Neural progenitor cell (in vitro differentiated cells): ENCODE results near the gene TMEM266. TPM values are rescaled to one million over a fixed set of nuclear protein-coding genes. Genes with fewer than 3 reads are reported as not detected.

Experiments used
- DNase-seq: peaks from one replicate; pipeline ENCODE4 v3.0.0-alpha.2; 2016; ENCODE audit warnings: low spot score
- H2AFZ ChIP-seq: fragments of 200-600 bp; sonication (generic); replicated peaks from 2 replicates; pipeline ENCODE4 v1.6.1; 2016; ENCODE audit warnings: antibody characterized with exemption
- H3F3A ChIP-seq: fragments of 200-600 bp; sonication (generic); 2 replicates; pipeline ENCODE4 v1.6.1; 2016; ENCODE audit warnings: antibody characterized with exemption, low read depth
- H3K27ac ChIP-seq: fragments of 200-600 bp; sonication (generic); 2 replicates; pipeline ENCODE4 v1.5.1; 2016; ENCODE audit warnings: mild to moderate bottlenecking
- H3K27me3 ChIP-seq: fragments of 200-600 bp; sonication (generic); 2 replicates; pipeline ENCODE4 v1.6.1; 2016; ENCODE audit warnings: mild to moderate bottlenecking, moderate library complexity
- H3K36me3 ChIP-seq: fragments of 200-600 bp; sonication (generic); 2 replicates; pipeline ENCODE4 v1.5.1; 2016
- H3K4me1 ChIP-seq: fragments of 200-600 bp; sonication (generic); 2 replicates; pipeline ENCODE4 v1.6.1; 2016; ENCODE audit warnings: mixed run types
- H3K4me2 ChIP-seq: fragments of 200-600 bp; sonication (generic); 2 replicates; pipeline ENCODE4 v1.6.1; 2016
- H3K4me3 ChIP-seq: fragments of 200-600 bp; sonication (generic); 2 replicates; pipeline ENCODE4 v1.5.1; 2016
- H3K79me2 ChIP-seq: fragments of 200-600 bp; sonication (generic); 2 replicates; pipeline ENCODE4 v1.6.1; 2016; ENCODE audit warnings: low read depth
- H3K9ac ChIP-seq: fragments of 200-600 bp; sonication (generic); 2 replicates; pipeline ENCODE4 v1.6.1; 2016
- H3K9me3 ChIP-seq: fragments of 200-600 bp; sonication (generic); 2 replicates; pipeline ENCODE4 v1.5.1; 2016; ENCODE audit warnings: low read depth
- H4K20me1 ChIP-seq: fragments of 200-600 bp; sonication (generic); 2 replicates; pipeline ENCODE4 v1.6.1; 2016; ENCODE audit warnings: low read depth
- H3K27ac Mint-ChIP-seq: 3 replicates; pipeline ENCODE4 v1.8.0; 2021; ENCODE audit warnings: mixed read lengths
- H3K27me3 Mint-ChIP-seq: 2 replicates; pipeline ENCODE4 v1.8.0; 2022; ENCODE audit warnings: low read depth, mild to moderate bottlenecking, inconsistent platforms, moderate library complexity, mixed read lengths; ENCODE audit not compliant: insufficient read depth
- H3K36me3 Mint-ChIP-seq: 3 replicates; pipeline ENCODE4 v1.8.0; 2021; ENCODE audit warnings: mixed read lengths
- H3K4me1 Mint-ChIP-seq: 3 replicates; pipeline ENCODE4 v1.8.0; 2021; ENCODE audit warnings: mixed read lengths
- H3K4me3 Mint-ChIP-seq: 3 replicates; pipeline ENCODE4 v1.8.0; 2021; ENCODE audit warnings: mild to moderate bottlenecking, moderate library complexity, mixed read lengths
- H3K9me3 Mint-ChIP-seq: 3 replicates; pipeline ENCODE4 v1.8.0; 2020; ENCODE audit warnings: mixed read lengths
- EZH2 ChIP-seq: fragments of 200-600 bp; sonication (generic); IDR thresholded peaks from 2 replicates; pipeline ENCODE4 v1.6.1; 2017; ENCODE audit warnings: antibody characterized with exemption, mild to moderate bottlenecking, moderate library complexity
- EZH2phosphoT487 ChIP-seq: fragments of 200-600 bp; sonication (generic); IDR thresholded peaks from 2 replicates; pipeline ENCODE4 v1.6.1; 2017; ENCODE audit warnings: antibody characterized with exemption
- total RNA-seq: library from RNA; depleted of rRNA; stranded (reverse); fragments of >200 nt; gene quantifications from 2 replicates; pipeline ENCODE4 v1.2.3, GENCODE V29; 2015; ENCODE audit warnings: low replicate concordance
- TF ChIP-seq, protein P1 (sequence below): fragments of 200-600 bp; sonication (generic); IDR thresholded peaks from 2 replicates; pipeline ENCODE4 v1.5.1; 2017; ENCODE audit warnings: antibody characterized with exemption, mild to moderate bottlenecking

Gene TMEM266
- total RNA-seq, 1 donor from 2014 or later = 0.43 TPM

DNA sequence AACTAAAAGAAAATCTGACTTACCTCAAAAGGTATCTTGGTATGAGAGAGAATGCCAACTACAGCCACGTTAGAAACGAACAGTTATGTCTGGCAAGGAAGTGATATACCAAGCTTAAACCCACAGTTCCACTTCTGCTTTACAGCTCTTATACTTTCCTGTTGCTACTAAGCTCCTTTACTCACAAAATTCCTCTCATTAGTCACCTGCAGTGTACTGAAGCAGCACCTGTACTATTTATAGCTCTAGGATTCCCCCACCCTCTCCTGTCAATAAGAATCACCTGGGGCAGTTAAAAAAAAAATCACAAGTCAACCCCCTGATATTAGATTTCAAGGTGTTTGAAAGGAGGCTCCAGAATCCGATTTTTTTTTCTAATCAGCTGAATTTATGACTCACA lies 2.9 kb upstream of the TMEM266 start:
- Histone ChIP-seq H3K4me2 (no peak overlapping the region), H3K4me3 (no peak overlapping the region), H3K4me1 (peaks cover 9% of the 10 kb centered on the region), H3K36me3 (no peaks in the 10 kb centered on the region), H3K27ac (no peak overlapping the region), H3K27me3 (peaks cover 39% of the 10 kb centered on the region), H2AFZ (peak overlapping the region; percentile 64), H3F3A (peaks cover 21% of the 10 kb centered on the region), H3K9ac (no peak overlapping the region), H3K79me2 (no peaks in the 10 kb centered on the region), H3K9me3 (no peaks in the 10 kb centered on the region), H4K20me1 (no peaks in the 10 kb centered on the region)
- Mint-ChIP-seq H3K27me3 (peaks cover 7% of the 10 kb centered on the region), H3K4me1 (peaks cover 5% of the 10 kb centered on the region), H3K36me3 (no peaks in the 10 kb centered on the region), H3K9me3 (no peaks in the 10 kb centered on the region), H3K27ac (no peak overlapping the region), H3K4me3 (no peak overlapping the region)
- TF ChIP-seq, protein P1, sequence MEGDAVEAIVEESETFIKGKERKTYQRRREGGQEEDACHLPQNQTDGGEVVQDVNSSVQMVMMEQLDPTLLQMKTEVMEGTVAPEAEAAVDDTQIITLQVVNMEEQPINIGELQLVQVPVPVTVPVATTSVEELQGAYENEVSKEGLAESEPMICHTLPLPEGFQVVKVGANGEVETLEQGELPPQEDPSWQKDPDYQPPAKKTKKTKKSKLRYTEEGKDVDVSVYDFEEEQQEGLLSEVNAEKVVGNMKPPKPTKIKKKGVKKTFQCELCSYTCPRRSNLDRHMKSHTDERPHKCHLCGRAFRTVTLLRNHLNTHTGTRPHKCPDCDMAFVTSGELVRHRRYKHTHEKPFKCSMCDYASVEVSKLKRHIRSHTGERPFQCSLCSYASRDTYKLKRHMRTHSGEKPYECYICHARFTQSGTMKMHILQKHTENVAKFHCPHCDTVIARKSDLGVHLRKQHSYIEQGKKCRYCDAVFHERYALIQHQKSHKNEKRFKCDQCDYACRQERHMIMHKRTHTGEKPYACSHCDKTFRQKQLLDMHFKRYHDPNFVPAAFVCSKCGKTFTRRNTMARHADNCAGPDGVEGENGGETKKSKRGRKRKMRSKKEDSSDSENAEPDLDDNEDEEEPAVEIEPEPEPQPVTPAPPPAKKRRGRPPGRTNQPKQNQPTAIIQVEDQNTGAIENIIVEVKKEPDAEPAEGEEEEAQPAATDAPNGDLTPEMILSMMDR = no peak
- TF ChIP-seq EZH2 = no peak
- TF ChIP-seq EZH2phosphoT487 = no peak
- no peak for DNase-seq

DNA sequence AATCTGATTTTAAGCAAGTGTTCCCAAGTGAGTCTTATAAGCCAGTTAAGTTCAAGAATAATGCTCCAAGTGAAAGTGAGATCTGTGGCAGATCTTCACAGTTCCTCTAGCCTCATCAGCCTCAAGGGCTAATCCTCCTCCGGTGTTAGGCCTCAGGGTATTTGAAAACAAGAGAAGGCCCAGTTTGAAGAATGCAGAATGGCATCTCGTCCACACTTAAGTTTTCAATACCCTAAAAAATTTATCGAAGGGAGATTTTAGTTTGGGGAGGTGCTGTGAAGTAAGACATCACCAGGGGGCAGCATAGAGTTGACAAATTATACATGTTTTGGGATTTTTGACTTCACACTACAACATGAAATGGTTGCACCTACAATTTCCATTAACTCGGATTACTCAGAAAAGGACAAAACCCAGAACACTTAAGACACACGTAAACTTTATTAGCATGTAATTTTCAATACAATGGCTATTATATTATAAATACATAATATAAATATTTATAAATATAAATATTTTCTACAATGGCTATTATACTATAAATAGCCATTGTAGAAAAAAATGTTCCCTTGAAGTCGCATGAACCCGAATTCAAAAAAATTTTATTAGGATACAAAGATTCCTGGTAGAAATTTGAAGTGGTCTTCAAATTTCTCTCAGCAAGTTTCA lies 2.3 kb upstream of the TMEM266 start:
- Histone ChIP-seq H3K79me2 (no peaks in the 10 kb centered on the region), H4K20me1 (no peaks in the 10 kb centered on the region), H3K4me3 (no peak overlapping the region), H3K9me3 (no peaks in the 10 kb centered on the region), H2AFZ (peak overlapping the region; percentile 64), H3K36me3 (no peaks in the 10 kb centered on the region), H3K4me1 (peaks cover 9% of the 10 kb centered on the region), H3K27me3 (peaks cover 44% of the 10 kb centered on the region), H3F3A (peaks cover 21% of the 10 kb centered on the region), H3K4me2 (no peak overlapping the region), H3K27ac (no peak overlapping the region), H3K9ac (no peak overlapping the region)
- Mint-ChIP-seq H3K4me1 (peaks cover 5% of the 10 kb centered on the region), H3K36me3 (no peaks in the 10 kb centered on the region), H3K4me3 (no peak overlapping the region), H3K9me3 (no peaks in the 10 kb centered on the region), H3K27me3 (peaks cover 7% of the 10 kb centered on the region), H3K27ac (no peak overlapping the region)
- TF ChIP-seq EZH2 (no peak), EZH2phosphoT487 (no peak)
- TF ChIP-seq, protein P1 = peak; percentile 92
- DNase-seq = peak; percentile 63

DNA sequence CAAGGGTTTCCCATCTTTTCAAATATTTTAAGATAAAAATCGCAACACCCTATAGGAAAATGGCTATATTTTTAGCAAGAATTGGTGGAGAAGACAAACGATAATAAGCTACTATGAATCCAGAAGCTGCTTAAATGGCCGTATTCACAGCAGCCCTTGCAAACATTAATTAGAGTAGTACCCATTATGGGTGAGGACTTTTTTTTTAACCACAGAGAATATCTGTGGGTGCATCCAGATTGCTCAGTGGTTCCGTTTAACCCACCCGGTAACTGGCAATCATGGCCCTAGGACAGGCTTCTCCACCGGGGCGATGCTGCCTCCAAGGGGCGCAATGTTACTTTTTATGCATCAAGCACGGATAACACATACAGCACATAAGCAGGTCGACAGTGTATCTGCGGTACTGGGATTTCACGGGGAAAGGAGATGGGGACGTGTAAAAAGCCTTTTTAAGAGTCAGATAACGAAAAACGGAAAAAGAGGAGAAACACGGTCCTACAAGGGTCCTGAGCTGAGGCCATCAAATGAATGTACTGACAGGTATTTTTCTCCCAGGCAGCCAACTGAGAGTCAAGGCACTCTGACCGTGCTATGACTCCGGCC lies 968 bp upstream of the TMEM266 start:
- Histone ChIP-seq H3K4me3 (peak overlapping the region; percentile 80), H3K4me2 (peak overlapping the region; percentile 75), H3K27me3 (peaks cover 57% of the 10 kb centered on the region), H3K27ac (no peak overlapping the region), H3K4me1 (peaks cover 9% of the 10 kb centered on the region), H2AFZ (peak overlapping the region; percentile 77), H3K9me3 (no peaks in the 10 kb centered on the region), H3K79me2 (no peaks in the 10 kb centered on the region), H3K36me3 (no peaks in the 10 kb centered on the region), H3F3A (peaks cover 21% of the 10 kb centered on the region), H4K20me1 (no peaks in the 10 kb centered on the region), H3K9ac (no peak overlapping the region)
- no peak for TF ChIP-seq EZH2phosphoT487
- peak; percentile 3 for TF ChIP-seq EZH2
- TF ChIP-seq, protein P1 = peak; percentile 25
- Mint-ChIP-seq H3K9me3 (no peaks in the 10 kb centered on the region), H3K36me3 (no peaks in the 10 kb centered on the region), H3K27me3 (peaks cover 7% of the 10 kb centered on the region), H3K4me1 (peaks cover 5% of the 10 kb centered on the region), H3K27ac (no peak overlapping the region), H3K4me3 (peak overlapping the region; percentile 88)
- DNase-seq = peak; percentile 52
